ENCODE measurements around the gene ECT2L.

ECT2L gene, protein sequence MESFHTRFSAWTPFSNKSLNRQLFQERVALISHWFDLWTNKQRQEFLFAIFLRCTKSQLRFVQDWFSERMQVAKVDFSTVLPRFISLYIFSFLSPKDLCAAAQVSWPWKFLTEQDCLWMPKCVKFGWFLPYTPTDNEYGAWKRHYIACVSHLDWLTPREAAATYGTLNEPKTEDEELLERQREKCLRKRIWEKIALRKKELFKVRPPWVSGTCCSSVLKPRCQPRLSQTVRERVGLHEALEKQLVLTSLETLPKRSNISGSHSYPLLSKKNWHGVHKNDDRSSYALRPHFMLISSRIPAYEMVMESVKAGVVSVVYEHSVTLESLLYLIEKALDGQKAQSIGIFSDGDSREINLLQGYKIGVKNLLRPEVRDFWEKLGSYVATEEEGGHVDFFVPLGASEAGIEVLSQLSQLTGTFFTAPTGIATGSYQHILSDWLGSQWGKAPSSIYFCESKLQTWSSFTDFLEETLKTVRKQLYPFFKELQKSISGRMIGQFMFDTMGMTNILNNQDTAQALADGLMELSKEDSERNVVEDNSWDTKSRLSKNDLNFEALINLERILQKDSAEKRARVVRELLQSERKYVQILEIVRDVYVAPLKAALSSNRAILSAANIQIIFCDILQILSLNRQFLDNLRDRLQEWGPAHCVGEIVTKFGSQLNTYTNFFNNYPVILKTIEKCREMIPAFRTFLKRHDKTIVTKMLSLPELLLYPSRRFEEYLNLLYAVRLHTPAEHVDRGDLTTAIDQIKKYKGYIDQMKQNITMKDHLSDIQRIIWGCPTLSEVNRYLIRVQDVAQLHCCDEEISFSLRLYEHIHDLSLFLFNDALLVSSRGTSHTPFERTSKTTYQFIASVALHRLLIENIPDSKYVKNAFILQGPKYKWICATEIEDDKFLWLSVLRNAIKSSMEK

DNA sequence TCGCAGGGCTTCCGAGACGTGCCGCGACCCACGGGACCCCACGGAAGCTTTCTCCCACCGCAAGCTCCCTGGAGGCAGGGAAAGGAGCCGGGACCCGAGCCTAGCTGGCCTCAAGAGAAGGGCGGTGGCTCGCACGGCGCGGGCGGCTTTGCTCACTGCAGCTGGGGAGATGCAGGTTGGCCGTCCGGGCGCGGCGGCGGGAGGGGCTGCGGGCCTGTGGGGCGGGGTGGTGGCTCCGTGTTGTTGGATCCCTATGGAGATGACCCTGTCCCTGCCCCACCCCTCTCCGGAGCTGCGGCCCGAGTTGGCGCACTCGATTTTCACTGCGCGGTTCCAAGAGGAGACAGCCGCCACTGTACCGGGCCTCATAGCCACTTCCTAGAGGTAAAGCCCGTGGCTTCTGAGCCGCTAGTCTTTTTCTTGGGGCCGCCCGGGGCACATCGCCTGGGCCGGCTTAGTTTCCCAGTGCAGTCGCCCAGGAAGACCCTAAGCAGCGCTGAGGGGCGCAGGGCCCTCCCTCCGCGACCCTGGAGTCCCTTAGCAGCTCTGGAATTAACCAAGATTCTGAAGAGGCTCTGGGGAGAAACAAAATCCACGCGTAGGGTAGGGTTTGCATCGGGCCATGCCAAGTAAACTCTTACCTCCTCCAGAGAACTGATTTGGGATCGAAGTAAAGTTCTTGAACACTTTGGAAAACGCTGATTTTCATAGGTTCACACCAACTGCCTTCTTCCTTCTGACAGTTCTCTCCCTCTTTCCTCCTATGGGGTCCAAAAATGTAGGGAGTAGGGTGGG lies at the start of gene ECT2L:
Gene ECT2L (plus strand): TSS at position 279 of the 795 bp plus-strand sequence. CDS start 17,188 bp downstream, outside the sequence.
- DNase-seq (ENCODE audit: low read depth, low spot score), result no peak

DNA sequence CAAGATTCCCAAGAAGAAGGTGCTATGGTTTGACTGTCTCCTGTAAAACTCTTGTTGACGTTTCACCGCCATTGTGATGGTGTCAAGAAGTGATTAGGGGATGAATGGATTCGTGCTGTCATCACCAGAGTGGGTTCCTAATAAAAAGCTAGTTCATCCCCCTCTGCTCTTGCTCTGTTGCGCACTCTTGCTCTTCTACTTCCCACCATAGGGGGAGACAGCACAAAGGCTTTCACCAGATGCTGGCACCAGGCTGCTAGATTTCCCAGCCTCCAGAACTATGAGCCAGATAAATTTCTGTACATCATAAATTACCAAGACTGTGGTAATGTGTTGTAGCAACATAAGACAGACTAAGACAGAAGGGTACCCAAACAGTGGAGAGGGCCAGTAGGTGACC lies 43.9 kb upstream of the ECT2L start:
- no peak for DNase-seq (ENCODE audit: low read depth, low spot score)

DNA sequence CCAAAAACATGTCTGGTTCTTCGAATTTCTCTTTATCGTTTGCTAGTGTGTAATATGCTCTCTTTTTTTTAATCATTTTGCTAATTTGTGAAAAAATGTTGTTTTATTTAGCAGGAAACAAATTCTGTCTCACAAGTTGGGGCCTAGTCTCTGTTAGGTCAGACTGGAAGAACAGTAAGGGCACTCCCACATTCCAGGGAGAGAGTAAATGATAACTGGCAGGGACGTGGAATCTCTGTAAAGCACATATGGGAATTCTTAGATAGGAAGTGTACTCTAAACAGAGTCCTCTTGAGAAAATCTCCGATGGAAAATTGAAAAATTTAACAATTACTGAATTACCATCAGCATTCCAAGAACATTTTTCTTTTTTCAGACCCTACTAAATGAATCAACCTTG lies 38.8 kb upstream of the ECT2L start:
- DNase-seq (ENCODE audit: low read depth, low spot score), result no peak

DNA sequence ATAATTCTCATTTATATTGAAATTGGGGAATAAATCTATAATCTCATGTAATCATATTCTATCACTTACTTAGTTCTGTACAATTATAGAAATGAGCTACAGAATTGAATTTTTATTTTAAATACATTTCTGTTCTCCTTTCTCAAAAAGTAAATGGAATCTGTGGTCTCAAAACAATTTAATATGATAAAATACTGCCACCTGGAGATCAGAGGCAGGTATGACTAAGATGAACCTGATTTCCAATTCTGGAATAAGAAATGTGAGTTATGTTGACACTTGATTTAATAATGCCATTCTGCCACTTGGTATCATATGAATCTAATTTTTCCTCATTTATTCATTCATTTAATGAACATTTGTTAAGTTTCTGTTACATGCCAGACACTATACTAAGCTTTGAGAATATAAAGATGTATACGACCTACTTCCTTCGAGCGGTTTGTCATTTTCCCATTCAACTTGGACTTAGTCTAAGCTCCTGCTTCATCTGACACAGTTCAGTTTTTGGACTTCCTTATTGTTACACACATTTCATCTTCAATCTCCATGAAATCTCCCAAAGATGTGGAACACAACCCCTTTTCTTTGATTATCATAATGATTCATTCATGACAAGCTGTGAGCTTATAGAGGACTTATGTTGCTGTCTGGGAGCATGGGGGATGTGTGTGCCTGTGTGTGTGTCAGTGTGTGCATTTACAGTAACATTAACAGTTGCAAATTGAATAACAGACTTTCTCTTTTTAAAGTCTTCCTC lies 29.8 kb upstream of the ECT2L start:
- DNase-seq (ENCODE audit: low read depth, low spot score), result peak; percentile 23

DNA sequence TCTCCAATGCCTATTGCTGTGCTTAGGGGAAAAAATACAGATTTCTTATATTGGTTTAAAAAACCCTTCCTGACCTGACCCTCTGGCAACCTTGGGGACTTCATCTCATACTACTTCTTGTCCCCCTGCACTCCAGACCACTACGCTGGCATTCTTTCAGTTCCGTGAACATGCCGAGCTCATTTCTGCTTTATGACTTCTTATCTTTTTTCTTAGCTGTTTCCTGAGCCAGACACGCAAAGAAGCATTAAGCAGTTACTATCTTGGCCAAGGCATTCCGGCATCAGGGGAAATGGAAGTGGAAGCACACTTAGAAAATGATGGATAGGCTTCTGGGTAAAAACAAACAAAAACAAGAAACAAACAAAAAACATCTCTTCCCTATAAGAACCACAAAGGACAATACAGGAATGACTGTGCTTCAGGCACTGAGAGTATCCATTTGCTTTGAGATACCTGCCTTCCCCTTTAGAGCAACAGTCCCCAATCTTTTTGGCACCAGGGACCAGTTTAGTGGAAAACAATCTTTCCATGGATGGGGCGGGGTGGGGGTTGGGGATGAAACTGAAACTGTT lies 26.7 kb upstream of the ECT2L start:
- DNase-seq (ENCODE audit: low read depth, low spot score), result no peak

DNA sequence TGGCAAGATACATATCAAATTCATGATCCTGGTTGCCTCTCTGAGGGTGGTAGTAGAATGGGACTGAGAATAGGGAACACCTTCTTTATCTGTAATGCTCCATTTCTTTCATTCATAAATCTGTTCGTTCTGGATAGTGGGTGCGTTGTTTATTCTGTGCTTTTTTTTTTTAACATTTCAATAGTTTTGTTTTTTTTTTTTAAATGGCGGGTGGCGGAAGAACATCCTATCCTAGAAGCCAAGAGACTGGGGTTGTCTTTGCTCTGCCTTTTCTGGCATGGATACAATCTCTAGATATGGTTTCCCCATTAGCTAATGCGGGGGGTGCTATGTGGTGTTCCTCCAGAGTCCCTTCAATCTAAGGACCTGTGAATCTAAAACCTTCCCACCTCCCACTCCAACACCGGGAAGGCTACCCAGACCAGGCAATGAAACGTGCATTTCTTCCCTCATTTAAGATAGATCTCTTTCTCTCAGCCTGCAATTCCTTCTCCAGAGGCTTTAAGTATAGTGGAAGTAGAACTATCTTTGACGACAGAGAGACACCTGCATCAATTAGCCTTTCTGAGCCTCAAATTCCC lies 23.2 kb upstream of the ECT2L start:
- no peak for DNase-seq (ENCODE audit: low read depth, low spot score)

DNA sequence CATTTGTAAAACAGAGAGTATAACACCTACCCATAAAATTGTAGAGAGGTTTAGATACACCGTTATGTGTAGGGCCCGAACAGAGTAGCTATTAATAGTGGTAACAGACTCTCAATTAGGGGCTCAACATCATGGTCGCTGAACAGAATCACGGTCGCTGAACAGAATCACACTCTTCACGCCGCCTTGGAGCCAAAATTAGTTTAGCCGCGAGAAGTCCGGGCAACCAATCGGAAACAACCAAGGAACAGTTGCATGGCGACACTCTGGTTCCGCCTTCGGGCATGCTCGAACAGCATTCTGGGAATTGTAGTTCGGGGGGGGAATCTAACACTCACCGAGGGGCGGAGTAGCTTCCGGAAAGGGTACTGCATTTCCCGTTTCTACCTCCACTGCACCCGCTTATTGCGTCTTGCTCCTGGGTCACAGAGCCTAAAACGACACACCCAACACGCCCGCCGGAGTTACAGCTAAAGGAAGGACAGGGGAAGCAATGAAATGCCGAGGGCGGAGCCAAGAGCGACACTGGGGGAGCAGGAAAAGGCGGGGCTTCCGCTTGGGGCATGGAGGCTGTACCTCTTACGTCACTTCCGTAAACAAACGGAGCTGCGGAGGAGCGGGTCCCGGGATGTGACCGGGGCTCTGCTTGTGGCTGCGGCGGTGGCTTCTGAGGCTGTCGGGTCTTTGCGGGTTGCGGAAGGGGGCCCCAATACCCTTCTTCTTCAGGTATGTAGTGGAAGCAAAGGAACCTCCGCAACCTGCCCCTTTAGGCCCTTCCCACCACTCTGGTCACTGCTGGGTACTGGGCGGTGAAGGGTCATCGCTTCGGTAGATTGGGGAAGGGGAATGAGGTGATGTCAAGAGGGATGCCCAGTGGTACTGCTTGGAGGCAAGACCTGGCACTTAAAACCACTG lies 22.5 kb upstream of the ECT2L start, which contains the start of gene CCDC28A:
Gene CCDC28A (plus strand): TSS at position 593 of the 915 bp plus-strand sequence. CDS start 2,352 bp downstream, outside the sequence.
- peak; percentile 87 for DNase-seq (ENCODE audit: low read depth, low spot score)

DNA sequence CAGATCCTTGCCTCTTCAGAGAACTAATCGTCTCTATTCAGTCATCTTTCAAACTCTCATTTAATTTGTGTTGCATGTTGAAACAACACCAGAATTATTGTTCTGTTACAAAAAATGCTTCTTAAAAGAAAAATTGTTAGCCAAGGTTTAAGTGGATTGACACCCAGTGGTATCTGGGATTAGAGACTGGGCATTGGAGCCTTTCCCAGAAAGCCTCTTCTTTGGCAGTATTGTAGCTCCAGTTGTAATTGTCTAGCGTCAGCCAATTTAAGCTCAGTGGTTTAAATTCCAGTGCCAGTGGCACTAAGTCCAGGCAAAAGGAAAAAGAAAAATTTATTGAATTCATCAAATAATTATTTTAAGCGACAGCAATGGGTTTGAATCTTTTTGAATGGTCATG lies 21.5 kb upstream of the ECT2L start:
- DNase-seq (ENCODE audit: low read depth, low spot score), result no peak

DNA sequence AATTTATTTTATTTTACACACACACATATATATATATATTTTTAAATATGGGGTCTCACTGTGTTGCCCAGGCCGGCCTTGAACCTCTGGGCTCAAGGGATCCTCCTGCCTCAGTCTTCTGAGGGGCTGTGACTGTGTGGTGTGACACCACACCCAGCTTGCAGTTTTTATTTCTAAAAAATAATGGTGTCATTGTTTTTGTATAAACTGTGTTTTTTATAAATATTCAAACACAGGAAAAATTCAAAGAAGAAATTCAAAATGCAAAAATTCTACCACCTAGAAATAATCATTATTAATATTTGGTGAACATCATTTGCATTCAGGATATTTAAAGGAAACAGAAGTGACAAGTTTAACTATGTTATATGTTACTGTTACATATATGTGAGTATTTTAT lies 19.2 kb upstream of the ECT2L start:
- no peak for DNase-seq (ENCODE audit: low read depth, low spot score)

DNA sequence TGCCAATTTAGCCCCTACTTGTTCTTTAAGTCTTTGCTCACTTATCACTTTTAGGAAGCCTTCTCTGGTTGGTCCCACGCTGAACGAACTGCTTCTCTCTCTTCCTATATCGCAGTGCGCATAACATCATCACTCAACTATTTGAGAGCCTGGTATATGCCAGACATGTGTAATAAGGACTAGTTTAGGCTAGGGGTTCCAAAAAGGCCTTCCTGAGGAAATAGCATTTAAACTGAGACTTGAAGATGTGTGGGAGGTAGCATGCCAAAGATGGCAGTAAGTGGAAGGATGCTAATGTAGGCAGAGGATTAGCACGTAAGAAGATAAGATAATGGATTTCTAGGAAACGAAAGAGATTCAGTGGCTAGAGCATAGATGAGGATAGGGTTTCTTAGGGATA lies 17.6 kb upstream of the ECT2L start:
- no peak for DNase-seq (ENCODE audit: low read depth, low spot score)

DNA sequence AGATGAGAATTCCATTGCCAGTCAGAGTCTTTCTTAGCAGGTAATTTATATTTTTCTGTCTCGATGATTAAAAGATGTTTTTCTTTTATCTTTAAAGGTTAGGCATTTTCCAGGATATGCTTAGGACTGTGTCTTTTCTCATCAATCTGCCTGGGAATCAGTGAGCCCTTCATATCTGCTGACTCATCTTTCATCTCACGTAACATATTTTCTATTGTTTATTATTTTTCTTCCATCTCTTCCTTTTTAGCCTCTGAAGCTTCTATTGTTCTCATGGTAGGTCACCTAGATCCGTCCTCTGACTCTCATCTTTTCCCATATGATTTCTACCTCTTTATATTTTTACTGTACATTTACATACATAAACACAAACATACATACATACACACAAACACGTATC lies 13.6 kb upstream of the ECT2L start:
- no peak for DNase-seq (ENCODE audit: low read depth, low spot score)

DNA sequence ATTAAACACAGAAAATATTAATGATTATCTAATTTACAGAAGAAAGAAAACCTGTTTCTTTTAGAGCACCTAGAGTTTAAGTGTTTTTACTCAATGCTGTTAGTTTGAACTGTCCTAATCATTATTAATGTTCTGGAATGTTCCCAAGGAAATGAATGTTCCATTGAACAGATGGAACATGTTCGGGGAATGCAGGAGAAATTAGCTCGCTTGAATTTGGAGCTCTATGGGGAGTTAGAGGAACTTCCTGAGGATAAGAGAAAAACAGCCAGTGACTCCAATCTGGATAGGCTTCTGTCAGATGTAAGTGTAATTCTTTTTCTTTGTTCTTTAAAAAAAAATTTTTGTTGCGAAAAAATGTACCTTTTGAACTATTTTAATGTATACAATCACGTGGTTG lies 10.8 kb upstream of the ECT2L start:
- DNase-seq (ENCODE audit: low read depth, low spot score), result no peak

DNA sequence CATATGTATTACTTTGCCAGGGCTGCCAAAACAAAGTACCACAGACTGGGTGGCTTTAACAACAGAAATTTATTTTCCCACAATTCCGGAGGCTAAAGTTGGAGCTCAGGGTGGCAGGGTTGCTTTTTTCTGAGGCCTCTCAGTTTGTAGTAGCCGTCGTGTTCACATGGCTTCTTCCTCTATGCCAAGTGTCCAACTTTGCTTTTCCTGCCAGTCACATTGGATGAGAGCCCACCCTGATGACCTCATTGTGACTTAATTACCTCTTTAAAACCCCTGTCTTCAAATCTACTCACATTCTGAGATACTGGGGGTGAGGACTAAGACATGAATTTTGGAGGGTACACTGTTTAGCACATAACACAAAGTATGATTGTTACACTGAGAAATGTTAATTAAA lies 9.9 kb upstream of the ECT2L start:
- DNase-seq (ENCODE audit: low read depth, low spot score), result no peak

DNA sequence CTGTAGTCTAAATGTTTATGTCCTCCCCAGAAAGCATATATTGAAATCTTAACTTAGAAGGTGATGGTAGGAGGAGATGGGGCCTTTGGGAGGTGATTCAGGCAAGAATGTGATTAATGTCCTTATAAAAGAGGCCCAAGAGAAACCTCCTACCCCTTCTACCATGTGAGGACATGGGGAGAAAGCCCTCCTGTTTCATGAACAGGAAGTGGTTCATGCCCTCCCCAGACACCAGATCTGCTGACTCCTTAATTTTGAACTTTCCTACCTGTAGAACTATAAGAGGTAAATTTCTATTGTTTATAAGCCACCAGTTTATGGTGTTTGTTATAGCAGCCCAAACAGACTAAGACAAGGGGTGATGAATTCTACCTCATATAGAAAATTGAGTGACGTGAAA lies 8.7 kb upstream of the ECT2L start:
- DNase-seq (ENCODE audit: low read depth, low spot score), result no peak

DNA sequence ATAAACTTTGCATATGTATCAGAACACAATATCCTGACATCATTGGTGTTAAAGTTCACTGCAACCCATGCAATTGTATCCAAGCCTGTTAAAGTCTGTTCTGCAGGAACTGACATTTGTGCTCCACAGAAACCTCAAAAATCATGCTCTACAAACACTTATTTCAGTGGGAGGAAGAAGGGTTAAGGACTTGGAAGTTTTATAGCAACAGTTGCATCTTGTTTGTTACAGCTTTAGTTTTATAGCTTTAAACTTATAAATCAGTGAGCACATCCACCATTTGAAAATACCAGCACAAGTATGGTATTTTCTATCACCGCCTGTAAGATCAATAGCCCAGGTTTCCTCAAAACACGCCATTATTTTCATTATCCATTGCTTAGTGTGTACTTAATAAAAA lies 884 bp downstream of the ECT2L start:
- DNase-seq (ENCODE audit: low read depth, low spot score), result no peak

DNA sequence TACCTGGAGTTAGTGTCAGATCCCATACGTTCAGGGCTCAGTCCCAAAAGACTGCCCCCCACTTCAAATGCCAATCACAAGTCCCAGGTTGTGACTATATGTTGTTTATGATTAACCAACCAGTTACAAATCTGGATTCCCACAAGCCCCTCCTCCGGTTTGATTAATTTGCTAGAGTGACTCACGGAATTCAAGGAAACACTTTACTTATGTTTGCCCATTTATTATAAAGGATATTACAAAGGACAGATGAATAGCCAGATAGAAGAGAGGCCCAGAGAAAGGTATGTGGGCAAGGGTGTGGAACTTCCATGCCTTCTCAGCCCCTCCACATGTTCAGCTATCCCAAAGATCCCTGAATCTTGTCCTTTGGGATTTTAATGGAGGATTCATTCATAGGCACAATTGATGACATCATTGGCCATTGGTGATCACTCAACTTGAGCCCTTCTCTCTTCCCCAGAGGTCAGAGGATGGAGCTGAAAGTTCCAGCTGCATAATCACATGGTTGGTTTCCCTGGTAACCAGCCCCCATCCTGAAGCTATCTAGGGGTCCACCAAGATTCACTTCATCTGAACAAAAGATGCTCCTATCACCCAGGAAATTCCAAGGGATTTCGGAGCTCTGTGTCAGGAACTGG lies 2.0 kb downstream of the ECT2L start:
- no peak for DNase-seq (ENCODE audit: low read depth, low spot score)

DNA sequence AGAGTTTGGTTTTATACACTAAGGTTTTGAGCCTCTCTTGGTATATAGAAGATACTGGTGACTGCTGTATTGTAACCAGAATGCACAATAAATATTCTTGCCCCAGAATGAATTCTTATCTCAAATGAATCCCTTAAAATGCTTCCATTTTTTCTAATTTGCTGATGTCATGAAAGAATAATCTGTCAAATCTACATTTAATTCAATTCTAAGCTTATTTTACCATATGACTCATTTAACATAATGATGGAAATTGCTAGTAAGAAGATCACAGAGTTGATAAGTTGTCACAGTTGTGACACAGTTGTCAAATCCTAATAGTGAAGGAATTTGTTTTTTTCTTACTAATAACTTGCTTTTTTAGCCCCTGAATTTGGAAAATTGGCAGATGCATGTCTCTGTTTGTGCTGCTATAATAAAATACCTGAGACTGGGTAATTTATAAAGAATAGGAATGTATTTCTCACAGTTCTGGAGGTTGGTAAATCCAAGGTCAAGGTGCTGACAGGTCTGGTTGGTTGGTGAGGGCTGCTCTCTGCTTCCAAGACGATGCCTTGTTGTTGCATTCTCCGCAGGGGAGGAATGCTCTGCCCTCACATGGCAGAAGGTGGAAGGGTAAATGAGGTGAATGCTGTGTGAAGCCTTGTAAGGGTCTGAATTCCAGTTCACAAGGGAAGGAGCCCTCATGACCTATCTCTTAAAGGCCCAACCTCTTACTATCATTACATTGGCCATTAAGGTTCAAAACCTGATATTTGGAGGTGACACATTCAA lies 4.7 kb downstream of the ECT2L start:
- DNase-seq (ENCODE audit: low read depth, low spot score), result no peak

DNA sequence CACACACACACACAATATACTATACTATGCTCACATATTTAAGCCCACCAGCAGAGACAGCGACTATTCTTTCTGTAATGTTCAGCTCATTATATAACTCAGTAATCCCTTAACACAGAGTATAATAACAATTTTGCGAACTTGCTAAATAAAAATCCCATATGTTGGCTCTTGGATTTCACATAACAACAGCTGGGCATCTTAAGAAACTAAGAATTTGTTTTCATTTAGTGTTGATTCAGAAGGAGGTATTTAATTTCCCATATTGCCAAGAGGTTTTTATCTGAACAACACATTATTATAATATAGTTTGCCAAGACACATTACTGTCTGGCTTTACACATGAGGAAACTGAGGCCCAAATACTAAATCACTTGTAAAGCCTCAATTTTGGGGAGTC lies 7.4 kb downstream of the ECT2L start:
- DNase-seq (ENCODE audit: low read depth, low spot score), result no peak

Data from smooth muscle cell of the brain vasculature (primary cell).